CD4-positive, CD25-positive, alpha-beta regulatory T cell (primary cell): ENCODE measurements around the gene GNB2. TPM values are rescaled to one million over a fixed set of nuclear protein-coding genes. Genes with fewer than 3 reads are reported as not detected.
"Not testable (repeated sequence)": the region's sequence is repeated elsewhere in the genome, so short reads cannot be mapped to it uniquely, and the experiment has no call there.

Experiments
- ATAC-seq, 2 donors: fragments of 150-1000 bp; cut with Tn5 transposase; one replicate each; pipeline ENCODE4 v1.10.0; 2021; ENCODE audit warnings: low read depth in 2 of 2, moderate number of reproducible peaks in 2 of 2, moderate library complexity in 1 of 2
- DNase-seq, 3 donors: peaks; one replicate each; pipeline versions ENCODE4 v3.0.0 to v3.0.0-alpha.2; 2012 to 2022; ENCODE audit warnings: mixed read lengths in 1 of 3
- H3K27ac ChIP-seq: one replicate; pipeline ENCODE4 v1.7.0; 2013; ENCODE audit warnings: mild to moderate bottlenecking, low read length; ENCODE audit not compliant: insufficient read depth, poor library complexity, severe bottlenecking
- H3K27me3 ChIP-seq: one replicate; pipeline ENCODE4 v1.7.0; 2013; ENCODE audit warnings: low read length; ENCODE audit not compliant: control insufficient read depth, insufficient read depth
- H3K36me3 ChIP-seq: one replicate; pipeline ENCODE4 v1.7.0; 2013; ENCODE audit warnings: mild to moderate bottlenecking, low read length, moderate library complexity; ENCODE audit not compliant: control insufficient read depth, insufficient read depth
- H3K4me1 ChIP-seq: 2 replicates; pipeline ENCODE4 v1.7.0; 2013; ENCODE audit warnings: mild to moderate bottlenecking, low read length; ENCODE audit not compliant: insufficient read depth, control insufficient read depth, poor library complexity, severe bottlenecking
- H3K4me3 ChIP-seq: one replicate; pipeline ENCODE4 v1.7.0; 2013; ENCODE audit warnings: low read depth, mild to moderate bottlenecking, low read length, moderate library complexity
- H3K9me3 ChIP-seq, 2 experiments: 1 replicate in 1 of 2; 2 replicates in 1 of 2; pipeline ENCODE4 v1.7.0; 2013; ENCODE audit warnings: low read length in 2 of 2, mild to moderate bottlenecking in 1 of 2, moderate library complexity in 1 of 2; ENCODE audit not compliant: control insufficient read depth in 2 of 2
- H3K27ac Mint-ChIP-seq, 3 donors: one replicate each; pipeline ENCODE4 v1.8.0; 2020 to 2022; ENCODE audit warnings: mild to moderate bottlenecking in 3 of 3, mixed read lengths in 3 of 3, moderate library complexity in 2 of 3
- H3K27me3 Mint-ChIP-seq: one replicate; pipeline ENCODE4 v1.8.0; 2022; ENCODE audit warnings: mild to moderate bottlenecking, mixed read lengths
- H3K36me3 Mint-ChIP-seq: one replicate; pipeline ENCODE4 v1.8.0; 2020; ENCODE audit warnings: mixed read lengths
- H3K4me1 Mint-ChIP-seq, 4 donors: one replicate each; pipeline ENCODE4 v1.8.0; 2020 to 2022; ENCODE audit warnings: mixed read lengths in 4 of 4, mild to moderate bottlenecking in 1 of 4
- H3K4me3 Mint-ChIP-seq, 4 donors: one replicate each; pipeline ENCODE4 v1.8.0; 2020 to 2022; ENCODE audit warnings: mild to moderate bottlenecking in 4 of 4, mixed read lengths in 4 of 4, moderate library complexity in 3 of 4
- H3K9me3 Mint-ChIP-seq, 7 donors: one replicate each; pipeline ENCODE4 v1.8.0; 2020 to 2022; ENCODE audit warnings: mixed read lengths in 7 of 7, mild to moderate bottlenecking in 3 of 7, moderate library complexity in 2 of 7
- polyA plus RNA-seq, 4 donors: library from polyadenylated mRNA; unstranded; fragments of 300-500 nt; fragmentation: Illumina TruSeq; gene quantifications; one replicate each; pipeline ENCODE4 v1.2.3, GENCODE V29; 2021
- total RNA-seq: library from RNA; stranded (reverse); gene quantifications from one replicate; pipeline ENCODE4 v1.2.3, GENCODE V29; 2022

Gene GNB2
- total and polyA plus RNA-seq, 5 donors from 2014 or later: 47.2 to 160 (median 67.7) TPM

GRCh38 chr7:100691676-100692577 lies 18.4 kb downstream of the GNB2 start:
- H3K36me3 ChIP-seq: peaks cover 26% of the 10 kb centered on the region
- H3K9me3 ChIP-seq: no peaks in the 10 kb centered on the region
- peak overlapping the region; percentile 20 to 98 (median 88) for H3K27ac Mint-ChIP-seq
- H3K4me1 ChIP-seq: peaks cover 44% of the 10 kb centered on the region
- peaks cover 6% of the 10 kb centered on the region for H3K36me3 Mint-ChIP-seq
- ATAC-seq (peak; percentile 67 to 70), DNase-seq (peak; percentile 71 to 84 (median 76))
- H3K27me3 Mint-ChIP-seq: no peaks in the 10 kb centered on the region
- H3K4me1 Mint-ChIP-seq: peaks cover 11 to 52% (median 28%) of the 10 kb centered on the region in 4 donors
- H3K4me3 ChIP-seq: peak overlapping the region; percentile 75
- no peak overlapping the region for H3K27ac ChIP-seq
- H3K4me3 Mint-ChIP-seq: peak overlapping the region; percentile 89 to 99 (median 97)
- H3K9me3 Mint-ChIP-seq: peaks cover 0 to 2% (median 0%) of the 10 kb centered on the region in 7 donors
- no peaks in the 10 kb centered on the region for H3K27me3 ChIP-seq

GRCh38 chr7:100692578-100692961 lies 19.0 kb downstream of the GNB2 start:
- no peak for ATAC-seq
- H3K4me3 Mint-ChIP-seq: peak overlapping the region; percentile 89 to 99 (median 97)
- no peak overlapping the region for H3K27ac ChIP-seq

GRCh38 chr7:100693312-100694097 lies 20.0 kb downstream of the GNB2 start:
- H3K27me3 Mint-ChIP-seq: peaks cover 7% of the 10 kb centered on the region

More at GRCh38 chr7:100692578-100692961, 19.0 kb downstream of the GNB2 start:
- Mint-ChIP-seq H3K4me1 (peaks cover 11 to 52% (median 28%) of the 10 kb centered on the region in 4 donors), H3K9me3 (peaks cover 0 to 2% (median 0%) of the 10 kb centered on the region in 7 donors), H3K27me3 (peaks cover under 1% of the 10 kb centered on the region), H3K36me3 (peaks cover 6% of the 10 kb centered on the region), H3K27ac (peak overlapping the region in 2 of 3 donors; percentile 20 to 98)
- Histone ChIP-seq H3K4me1 (peaks cover 44% of the 10 kb centered on the region), H3K4me3 (peak overlapping the region; percentile 75), H3K27me3 (no peaks in the 10 kb centered on the region), H3K9me3 (no peaks in the 10 kb centered on the region), H3K36me3 (peaks cover 21% of the 10 kb centered on the region)
- DNase-seq: no peak

GRCh38 chr7:100694098-100694745 lies 20.7 kb downstream of the GNB2 start, which contains the start of gene GIGYF1:
Gene GIGYF1, minus strand, starts transcription at chr7:100694250. Its CDS starts 6,012 bp downstream, at chr7:100688238.
- H3K27me3 ChIP-seq: no peaks in the 10 kb centered on the region

More at GRCh38 chr7:100693312-100694097, 20.0 kb downstream of the GNB2 start:
- peaks cover 6% of the 10 kb centered on the region for H3K36me3 Mint-ChIP-seq
- Histone ChIP-seq H3K9me3 (no peaks in the 10 kb centered on the region), H3K27ac (peak overlapping the region; percentile 33), H3K4me1 (peaks cover 40% of the 10 kb centered on the region), H3K4me3 (peak overlapping the region; percentile 75), H3K27me3 (no peaks in the 10 kb centered on the region), H3K36me3 (peaks cover 13% of the 10 kb centered on the region)
- ATAC-seq (peak; percentile 17 to 39), DNase-seq (no peak)
- peak overlapping the region; percentile 82 to 98 (median 88) for H3K27ac Mint-ChIP-seq
- H3K9me3 Mint-ChIP-seq: peaks cover 0 to 2% (median 0%) of the 10 kb centered on the region in 7 donors
- peaks cover 11 to 49% (median 28%) of the 10 kb centered on the region in 4 donors for H3K4me1 Mint-ChIP-seq
- H3K4me3 Mint-ChIP-seq: peak overlapping the region; percentile 89 to 99 (median 97)

GRCh38 chr7:100696123-100696521 lies 22.6 kb downstream of the GNB2 start:
- ATAC-seq: no peak
- peak overlapping the region in 2 of 3 donors; percentile 73 to 77 for H3K27ac Mint-ChIP-seq
- H3K9me3 ChIP-seq: no peaks in the 10 kb centered on the region
- no peaks in the 10 kb centered on the region for H3K36me3 Mint-ChIP-seq
- peaks cover 5% of the 10 kb centered on the region for H3K27me3 ChIP-seq
- H3K27me3 Mint-ChIP-seq: peaks cover 19% of the 10 kb centered on the region
- peaks cover 11 to 34% (median 21%) of the 10 kb centered on the region in 4 donors for H3K4me1 Mint-ChIP-seq
- no peak overlapping the region for H3K4me3 ChIP-seq
- H3K4me1 ChIP-seq: peaks cover 31% of the 10 kb centered on the region
- H3K36me3 ChIP-seq: no peaks in the 10 kb centered on the region
- DNase-seq: no peak
- H3K9me3 Mint-ChIP-seq: peaks cover 0 to 2% (median 0%) of the 10 kb centered on the region in 7 donors
- H3K27ac ChIP-seq: no peak overlapping the region
- peak overlapping the region; percentile 69 to 90 (median 86) for H3K4me3 Mint-ChIP-seq

More at GRCh38 chr7:100694098-100694745, 20.7 kb downstream of the GNB2 start, which contains the start of gene GIGYF1:
- ATAC-seq: peak; percentile 63 to 72
- H3K4me1 Mint-ChIP-seq: peaks cover 11 to 42% (median 26%) of the 10 kb centered on the region in 4 donors
- H3K27ac Mint-ChIP-seq: peak within 1 kb of the TSS; percentile 88 to 98 (median 98)
- Histone ChIP-seq H3K36me3 (peaks cover 6% of the 10 kb centered on the region), H3K9me3 (no peaks in the 10 kb centered on the region), H3K27ac (peak within 1 kb of the TSS; percentile 63), H3K4me1 (peaks cover 40% of the 10 kb centered on the region), H3K4me3 (peak within 1 kb of the TSS; percentile 75)
- peaks cover 9% of the 10 kb centered on the region for H3K27me3 Mint-ChIP-seq
- H3K4me3 Mint-ChIP-seq: peak within 1 kb of the TSS; percentile 89 to 99 (median 97)
- H3K9me3 Mint-ChIP-seq: peaks cover 0 to 2% (median 0%) of the 10 kb centered on the region in 7 donors
- DNase-seq: peak; percentile 64 to 73 (median 72)
- no peaks in the 10 kb centered on the region for H3K36me3 Mint-ChIP-seq

- Histone ChIP-seq H3K27ac (no peak overlapping the region), H3K9me3 (no peaks in the 10 kb centered on the region), H3K4me3 (no peak overlapping the region), H3K4me1 (peaks cover 6% of the 10 kb centered on the region), H3K36me3 (no peaks in the 10 kb centered on the region), H3K27me3 (peaks cover 5% of the 10 kb centered on the region)
- Mint-ChIP-seq H3K27me3 (peaks cover 30% of the 10 kb centered on the region), H3K9me3 (no peaks in the 10 kb centered on the region), H3K36me3 (no peaks in the 10 kb centered on the region), H3K4me3 (peak overlapping the region in 1 of 4 donors; percentile 29), H3K27ac (no peak overlapping the region), H3K4me1 (peaks cover 0 to 13% (median 5%) of the 10 kb centered on the region in 4 donors)
- no peak for ATAC-seq
- DNase-seq: no peak
Observed at GRCh38 chr7:100699018-100699417, 25.5 kb downstream of the GNB2 start.

GRCh38 chr7:100701089-100701488 lies 27.5 kb downstream of the GNB2 start:
- H3K36me3 ChIP-seq, H3K36me3 Mint-ChIP-seq, ATAC-seq, H3K9me3 Mint-ChIP-seq, H3K4me1 Mint-ChIP-seq, H3K27me3 ChIP-seq, H3K4me3 ChIP-seq, H3K27ac Mint-ChIP-seq, DNase-seq, H3K4me1 ChIP-seq, H3K9me3 ChIP-seq, H3K27ac ChIP-seq: not testable (repeated sequence)
- Mint-ChIP-seq H3K27me3 (peaks cover 30% of the 10 kb centered on the region), H3K4me3 (peak overlapping the region in 1 of 4 donors; percentile 82)
